Measurements from ENCODE around the gene CALHM2. TPM values are rescaled to one million over a fixed set of nuclear protein-coding genes. Genes with fewer than 3 reads are reported as not detected.

The CALHM2 gene, protein sequence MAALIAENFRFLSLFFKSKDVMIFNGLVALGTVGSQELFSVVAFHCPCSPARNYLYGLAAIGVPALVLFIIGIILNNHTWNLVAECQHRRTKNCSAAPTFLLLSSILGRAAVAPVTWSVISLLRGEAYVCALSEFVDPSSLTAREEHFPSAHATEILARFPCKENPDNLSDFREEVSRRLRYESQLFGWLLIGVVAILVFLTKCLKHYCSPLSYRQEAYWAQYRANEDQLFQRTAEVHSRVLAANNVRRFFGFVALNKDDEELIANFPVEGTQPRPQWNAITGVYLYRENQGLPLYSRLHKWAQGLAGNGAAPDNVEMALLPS
- 19.0 and 27.1 TPM in 2 replicates for total RNA-seq (ENCODE audit: low replicate concordance)

DNA sequence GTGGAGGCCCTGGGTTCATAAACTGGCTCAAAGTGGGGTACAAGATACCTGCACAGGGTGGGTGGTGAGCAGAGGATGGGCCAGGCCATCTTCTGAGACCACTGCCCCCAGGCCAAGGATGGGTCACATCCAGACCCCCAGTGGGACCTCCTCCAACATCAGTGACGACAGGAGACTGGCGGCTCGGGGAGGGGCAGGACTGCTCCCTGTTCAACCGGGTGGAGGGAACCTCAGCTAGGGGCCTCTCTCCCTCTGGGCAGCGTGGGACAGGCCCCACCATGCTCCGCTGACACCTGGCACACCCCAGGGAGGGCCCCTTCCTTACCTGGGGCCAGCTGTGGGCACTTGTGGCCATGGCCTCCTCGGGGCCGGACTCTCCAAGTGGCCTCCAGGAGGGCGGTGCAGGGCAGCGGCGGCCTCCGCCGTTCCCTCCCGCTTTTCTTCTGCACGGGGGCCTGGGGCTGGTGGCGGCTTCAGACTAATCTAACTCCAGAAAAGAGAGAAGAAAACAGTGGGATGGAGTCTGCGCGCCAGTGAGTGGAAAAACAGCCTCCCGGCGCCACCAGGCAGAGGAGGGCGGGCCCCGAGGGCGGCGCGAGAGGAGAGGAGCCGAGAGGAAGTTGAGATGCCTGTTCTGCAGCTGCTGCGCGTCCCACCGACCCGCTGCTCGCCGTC, at the start of gene CALHM2:
Gene CALHM2 (minus strand): TSS at position 540 of the 675 bp plus-strand sequence. CDS start 2,429 bp downstream, outside the sequence.

GRCh38 chr10:103493362-103493915, 41.3 kb upstream of the CALHM2 start, which contains the start of gene NEURL1:
TSS of gene NEURL1 (plus strand) at chr10:103493705. CDS start at chr10:103494388, 683 bp downstream.

GRCh38 chr10:103479135-103479534, 27.0 kb upstream of the CALHM2 start, which contains the start of gene CALHM3:
TSS of gene CALHM3 (minus strand) at chr10:103479240. CDS start at chr10:103479032, 208 bp downstream.

GRCh38 chr10:103458720-103459119, 6.5 kb upstream of the CALHM2 start, which contains the start of gene CALHM1:
TSS of gene CALHM1 (minus strand) at chr10:103458900. CDS start at chr10:103458751, 149 bp downstream.

Other genes starting within 250 kb of the CALHM2 start
- gene RPEL1, start 206.5 kb downstream of the CALHM2 start, total RNA-seq (ENCODE audit: low replicate concordance), result 0.08 and 0.12 TPM in 2 replicates
- gene INA, start 175.2 kb downstream of the CALHM2 start, total RNA-seq (ENCODE audit: low replicate concordance), result 0.30 and 0.35 TPM in 2 replicates
- gene PCGF6, start 101.2 kb downstream of the CALHM2 start, total RNA-seq (ENCODE audit: low replicate concordance), result 8.0 and 9.8 TPM in 2 replicates
- gene TAF5, start 84.4 kb downstream of the CALHM2 start, total RNA-seq (ENCODE audit: low replicate concordance), result 2.8 and 2.9 TPM in 2 replicates
- 100 and 182 TPM in 2 replicates for gene ATP5MK, start 55.9 kb downstream of the CALHM2 start, total RNA-seq (ENCODE audit: low replicate concordance)
- 30.2 and 34.2 TPM in 2 replicates for gene PDCD11, start 55.7 kb downstream of the CALHM2 start, total RNA-seq (ENCODE audit: low replicate concordance)
- gene CALHM1, start 6.5 kb upstream of the CALHM2 start, total RNA-seq (ENCODE audit: low replicate concordance), result not detected in 2 replicates
- gene CALHM3, start 26.9 kb upstream of the CALHM2 start, total RNA-seq (ENCODE audit: low replicate concordance), result not detected in 2 replicates
- gene NEURL1, start 41.3 kb upstream of the CALHM2 start, total RNA-seq (ENCODE audit: low replicate concordance), result under 0.01 TPM in 2 replicates

All from smooth muscle cell of the coronary artery (primary cell).